Activated CD4-positive, alpha-beta memory T cell treated with anti-CD3 and anti-CD28 coated beads, Interleukin-2, amount 10 ng/mL, durations not matched to agents 7 days and 5 days (primary cell): Measurements from ENCODE around the gene SOHLH1. TPM values are rescaled to one million over a fixed set of nuclear protein-coding genes. Genes with fewer than 3 reads are reported as not detected.
"Not testable (repeated sequence)": the region's sequence is repeated elsewhere in the genome, so short reads cannot be mapped to it uniquely, and the experiment has no call there.

Experiments used
- CTCF ChIA-PET: fragments of 350-600 bp; sonication (Branson Sonifier 250); formaldehyde crosslinking; loops from one replicate; lab custom pipeline; 2021; ENCODE audit warnings: antibody characterized with exemption, inconsistent platforms; lab: Charles Lee
- POLR2A ChIA-PET: fragments of 350-600 bp; sonication (Branson Sonifier 250); formaldehyde crosslinking; loops from one replicate; lab custom pipeline; 2021; ENCODE audit warnings: antibody characterized with exemption; lab: Charles Lee
- DNase-seq: peaks from one replicate; pipeline ENCODE4 v3.0.0-alpha.2; 2020
- H3K27ac Mint-ChIP-seq: one replicate; pipeline ENCODE4 v1.8.0; 2021; ENCODE audit warnings: mild to moderate bottlenecking, mixed read lengths
- H3K27me3 Mint-ChIP-seq: one replicate; pipeline ENCODE4 v1.8.0; 2021; ENCODE audit warnings: mixed read lengths
- H3K36me3 Mint-ChIP-seq: one replicate; pipeline ENCODE4 v1.8.0; 2021; ENCODE audit warnings: low read depth, mixed read lengths
- H3K4me1 Mint-ChIP-seq: one replicate; pipeline ENCODE4 v1.8.0; 2021; ENCODE audit warnings: mixed read lengths
- H3K4me3 Mint-ChIP-seq: one replicate; pipeline ENCODE4 v1.8.0; 2021; ENCODE audit warnings: mild to moderate bottlenecking, mixed read lengths
- H3K9me3 Mint-ChIP-seq: one replicate; pipeline ENCODE4 v1.8.0; 2021; ENCODE audit warnings: mixed read lengths
- total RNA-seq, 2 experiments: library from RNA; stranded (reverse); gene quantifications; one replicate each; pipeline ENCODE4 v1.2.3, GENCODE V29; 2021

Gene SOHLH1
- total RNA-seq, 2 experiments from 2014 or later: not detected

DNA sequence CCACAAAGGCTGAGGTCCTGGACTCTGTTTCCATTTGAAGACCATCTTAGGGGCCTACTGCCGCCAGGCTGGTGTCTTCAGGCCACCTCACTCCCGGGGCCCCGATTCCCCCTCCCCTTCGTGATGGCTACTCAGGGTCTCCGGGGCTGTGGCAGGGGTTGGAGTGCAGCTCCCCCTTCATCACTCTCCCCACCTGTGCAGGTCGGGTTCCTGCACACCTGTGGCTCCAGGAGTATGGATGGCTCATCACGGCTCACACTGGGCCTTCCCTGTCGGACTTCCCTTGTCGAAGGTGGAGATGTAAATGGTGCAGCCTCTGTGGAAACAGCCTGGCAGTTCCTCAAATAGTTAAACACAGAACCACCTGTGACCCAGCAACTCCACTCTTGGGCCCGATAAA is 24.3 kb downstream of the SOHLH1 start:
- CTCF ChIA-PET: no interaction called here

DNA sequence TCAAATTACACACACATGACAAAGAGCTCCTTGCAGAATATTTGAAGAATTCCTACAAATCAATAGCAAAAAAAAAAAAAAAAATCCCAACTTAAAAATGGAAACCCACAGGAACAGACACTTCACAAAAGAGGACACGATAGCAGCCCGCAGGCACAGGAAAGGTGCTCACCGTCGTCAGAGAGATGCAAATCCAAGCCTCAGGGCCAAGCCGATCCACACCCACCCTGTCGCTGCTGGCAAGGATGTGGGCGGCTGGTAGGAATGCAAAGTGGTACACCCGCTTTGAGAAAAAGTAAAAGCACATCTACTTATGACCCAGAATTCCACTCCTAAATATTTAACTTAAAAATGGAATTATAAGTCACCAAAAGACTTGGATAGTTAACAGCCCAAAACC is 25.3 kb downstream of the SOHLH1 start:
- ChIA-PET CTCF (interaction anchor here (0.7 kb wide), 1 partner anchor 39 kb away, joined by 3 read pairs; no protein-coding TSS in a partner anchor), POLR2A (no interaction called here)
- no peaks in the 10 kb centered on the region for H3K4me1 Mint-ChIP-seq

More for the DNA sequence above, 24.3 kb downstream of the SOHLH1 start:
- no peak for DNase-seq
- H3K36me3 Mint-ChIP-seq: no peaks in the 10 kb centered on the region
- H3K27me3 Mint-ChIP-seq: no peaks in the 10 kb centered on the region
- H3K4me3 Mint-ChIP-seq: no peak overlapping the region
- H3K4me1 Mint-ChIP-seq: no peaks in the 10 kb centered on the region
- no peaks in the 10 kb centered on the region for H3K9me3 Mint-ChIP-seq
- POLR2A ChIA-PET: no interaction called here
- H3K27ac Mint-ChIP-seq: no peak overlapping the region

GRCh38 chr9:135672786-135673185 is 26.5 kb downstream of the SOHLH1 start:
- CTCF ChIA-PET: interaction anchor here (1.0 kb wide), 1 partner anchor 72 kb away, joined by 3 read pairs; no protein-coding TSS in a partner anchor
- DNase-seq, H3K9me3 Mint-ChIP-seq, H3K4me1 Mint-ChIP-seq, H3K27me3 Mint-ChIP-seq, H3K27ac Mint-ChIP-seq, H3K36me3 Mint-ChIP-seq, H3K4me3 Mint-ChIP-seq, POLR2A ChIA-PET: not testable (repeated sequence)

More for the DNA sequence above, 25.3 kb downstream of the SOHLH1 start:
- no peak overlapping the region for H3K4me3 Mint-ChIP-seq
- no peaks in the 10 kb centered on the region for H3K9me3 Mint-ChIP-seq
- no peaks in the 10 kb centered on the region for H3K36me3 Mint-ChIP-seq
- H3K27ac Mint-ChIP-seq: no peak overlapping the region
- DNase-seq: no peak
- H3K27me3 Mint-ChIP-seq: no peaks in the 10 kb centered on the region

GRCh38 chr9:135671591-135672041 is 27.7 kb downstream of the SOHLH1 start:
- Mint-ChIP-seq H3K4me3 (no peak overlapping the region), H3K4me1 (no peaks in the 10 kb centered on the region), H3K27ac (no peak overlapping the region), H3K36me3 (no peaks in the 10 kb centered on the region), H3K9me3 (no peaks in the 10 kb centered on the region), H3K27me3 (no peaks in the 10 kb centered on the region)
- ChIA-PET POLR2A (no interaction called here), CTCF (interaction anchor here (1.0 kb wide), 1 partner anchor 71 kb away, joined by 3 read pairs; no protein-coding TSS in a partner anchor)
- DNase-seq: no peak

DNA sequence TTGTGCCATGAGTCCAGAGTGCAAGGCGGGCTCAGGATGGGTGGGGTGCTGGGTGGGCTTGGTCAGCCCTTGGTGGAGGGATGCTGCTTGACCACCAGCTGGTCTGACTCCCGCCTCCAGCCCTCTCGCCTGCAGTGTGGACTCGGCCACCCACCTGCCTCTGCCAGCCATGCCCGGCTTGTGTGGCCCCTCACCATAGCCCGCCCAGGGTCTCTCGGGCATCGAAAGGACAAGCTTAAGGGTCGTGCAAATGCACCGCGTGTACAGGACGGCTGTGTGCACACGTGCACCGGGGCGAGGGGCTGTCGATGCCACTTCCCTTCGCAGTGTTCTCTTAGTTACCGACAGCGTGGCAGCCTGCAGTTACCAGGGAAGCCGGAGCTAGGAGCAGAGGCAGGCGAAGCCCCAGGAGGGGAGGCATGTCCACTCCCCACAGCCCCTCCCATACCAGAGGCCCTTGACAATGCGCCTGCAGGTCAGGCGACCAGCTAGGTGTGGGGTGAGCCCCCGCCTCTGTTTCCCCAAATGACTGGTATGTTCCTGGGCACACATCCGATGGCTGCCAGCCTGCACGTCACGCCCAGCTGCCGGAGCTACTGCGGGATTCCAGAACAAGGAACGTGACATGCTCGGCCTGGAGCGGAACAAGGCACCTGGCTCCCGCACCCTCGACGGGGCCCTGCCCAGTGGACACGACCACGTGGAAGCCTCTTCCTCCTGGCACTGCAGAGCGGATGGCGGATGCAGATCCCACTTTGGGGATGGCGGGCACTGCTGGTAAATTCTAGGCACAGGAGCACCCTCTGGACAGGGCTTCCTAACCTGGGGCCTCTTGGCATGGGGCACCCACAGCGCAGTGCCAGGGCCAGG is 28.3 kb downstream of the SOHLH1 start:
- Mint-ChIP-seq H3K27ac (no peak overlapping the region), H3K9me3 (no peaks in the 10 kb centered on the region), H3K4me3 (no peak overlapping the region), H3K27me3 (no peaks in the 10 kb centered on the region), H3K4me1 (no peaks in the 10 kb centered on the region), H3K36me3 (no peaks in the 10 kb centered on the region)
- CTCF ChIA-PET: no interaction called here
- POLR2A ChIA-PET: no interaction called here
- DNase-seq: no peak

- no peak for DNase-seq
- Mint-ChIP-seq H3K4me3 (no peak overlapping the region), H3K27me3 (no peaks in the 10 kb centered on the region), H3K4me1 (no peaks in the 10 kb centered on the region), H3K36me3 (no peaks in the 10 kb centered on the region), H3K9me3 (no peaks in the 10 kb centered on the region), H3K27ac (no peak overlapping the region)
- ChIA-PET CTCF (no interaction called here), POLR2A (no interaction called here)
Measured at GRCh38 chr9:135669616-135670285, 29.5 kb downstream of the SOHLH1 start.

- POLR2A ChIA-PET, H3K27me3 Mint-ChIP-seq, DNase-seq, H3K27ac Mint-ChIP-seq, H3K36me3 Mint-ChIP-seq, H3K4me1 Mint-ChIP-seq, H3K9me3 Mint-ChIP-seq, H3K4me3 Mint-ChIP-seq: not testable (repeated sequence)
- CTCF ChIA-PET: interaction anchor here (0.6 kb wide), 1 partner anchor 42 kb away, joined by 3 read pairs; no protein-coding TSS in a partner anchor
Measured at GRCh38 chr9:135669018-135669417, 30.3 kb downstream of the SOHLH1 start.

GRCh38 chr9:135667463-135668001 is 31.7 kb downstream of the SOHLH1 start:
- Mint-ChIP-seq H3K9me3 (no peaks in the 10 kb centered on the region), H3K27me3 (no peaks in the 10 kb centered on the region), H3K36me3 (no peaks in the 10 kb centered on the region), H3K27ac (no peak overlapping the region), H3K4me1 (no peaks in the 10 kb centered on the region), H3K4me3 (no peak overlapping the region)
- ChIA-PET CTCF (no interaction called here), POLR2A (no interaction called here)
- DNase-seq: no peak

GRCh38 chr9:135666534-135667462 is 32.5 kb downstream of the SOHLH1 start:
- H3K27me3 Mint-ChIP-seq: no peaks in the 10 kb centered on the region
- no peak for DNase-seq
- H3K4me1 Mint-ChIP-seq: no peaks in the 10 kb centered on the region
- no peaks in the 10 kb centered on the region for H3K36me3 Mint-ChIP-seq
- no peak overlapping the region for H3K4me3 Mint-ChIP-seq
- POLR2A ChIA-PET: no interaction called here
- H3K27ac Mint-ChIP-seq: no peak overlapping the region
- no peaks in the 10 kb centered on the region for H3K9me3 Mint-ChIP-seq
- CTCF ChIA-PET: no interaction called here

- H3K27ac Mint-ChIP-seq: no peak overlapping the region
- H3K27me3 Mint-ChIP-seq: no peaks in the 10 kb centered on the region
- no peaks in the 10 kb centered on the region for H3K9me3 Mint-ChIP-seq
- DNase-seq: no peak
- H3K36me3 Mint-ChIP-seq: no peaks in the 10 kb centered on the region
- no peak overlapping the region for H3K4me3 Mint-ChIP-seq
- CTCF ChIA-PET: no interaction called here
- no peaks in the 10 kb centered on the region for H3K4me1 Mint-ChIP-seq
- POLR2A ChIA-PET: no interaction called here
Measured at GRCh38 chr9:135665795-135666189, 33.5 kb downstream of the SOHLH1 start.

DNA sequence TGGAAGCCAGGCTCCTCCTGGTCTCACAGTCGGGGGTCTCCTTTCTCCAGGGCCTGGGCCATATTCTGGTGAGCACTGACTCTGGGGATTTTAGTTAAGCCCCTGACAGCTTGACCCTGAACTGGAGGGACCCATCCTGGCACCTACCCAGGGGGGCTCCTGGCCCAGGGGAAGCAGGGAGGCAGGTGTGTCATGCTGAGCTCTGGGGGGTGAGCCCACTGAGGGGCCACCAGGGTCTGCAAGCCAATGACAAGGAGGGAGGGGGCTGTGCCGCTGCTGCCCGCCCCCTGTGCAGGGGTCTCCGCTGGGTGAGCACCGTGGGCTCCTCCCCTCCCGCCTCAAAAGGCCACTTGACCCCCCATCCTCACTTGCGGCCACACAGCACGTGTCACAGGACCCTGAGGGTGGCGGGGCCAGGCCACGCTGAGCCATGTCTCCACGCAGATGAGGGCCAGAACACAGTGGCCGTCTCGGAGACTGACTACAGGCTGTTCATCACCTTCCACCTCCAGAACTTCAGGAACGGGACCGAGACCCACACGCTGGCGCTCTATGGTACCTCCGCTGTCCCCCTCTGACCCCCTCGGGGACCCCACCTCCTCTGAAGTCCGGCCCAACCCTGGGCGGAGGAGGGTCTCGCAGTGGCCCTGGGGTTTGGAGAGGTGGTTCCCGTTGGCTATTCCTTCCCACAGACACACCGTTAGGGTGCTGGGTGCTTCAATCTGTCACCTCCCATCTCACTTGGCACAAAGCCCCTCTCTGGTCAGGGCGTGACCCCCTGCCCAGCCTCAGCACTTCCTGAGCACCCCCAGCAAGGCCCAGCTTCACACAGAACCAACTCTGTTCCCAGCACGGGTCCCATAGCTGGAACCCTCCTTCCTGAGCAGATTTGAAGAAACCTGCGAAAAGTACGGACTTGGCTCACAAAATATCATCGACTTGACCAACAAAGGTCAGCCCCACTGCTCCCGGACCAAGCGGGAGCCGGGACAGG is 34.2 kb downstream of the SOHLH1 start:
- Mint-ChIP-seq H3K4me1 (no peaks in the 10 kb centered on the region), H3K36me3 (no peaks in the 10 kb centered on the region), H3K27ac (no peak overlapping the region), H3K4me3 (no peak overlapping the region), H3K27me3 (no peaks in the 10 kb centered on the region), H3K9me3 (no peaks in the 10 kb centered on the region)
- ChIA-PET POLR2A (no interaction called here), CTCF (no interaction called here)
- no peak for DNase-seq

- H3K9me3 Mint-ChIP-seq: no peaks in the 10 kb centered on the region
- no peak overlapping the region for H3K27ac Mint-ChIP-seq
- H3K4me1 Mint-ChIP-seq: no peaks in the 10 kb centered on the region
- ChIA-PET CTCF (no interaction called here), POLR2A (no interaction called here)
- no peaks in the 10 kb centered on the region for H3K36me3 Mint-ChIP-seq
- no peaks in the 10 kb centered on the region for H3K27me3 Mint-ChIP-seq
- no peak overlapping the region for H3K4me3 Mint-ChIP-seq
- no peak for DNase-seq
Measured at GRCh38 chr9:135664266-135664665, 35.0 kb downstream of the SOHLH1 start.
